ENCODE data around the gene HESX1.

HESX1 gene

GRCh38 chr3:57168151-57168550 lies 31.6 kb downstream of the HESX1 start:
- DNase-seq (ENCODE audit: low read depth in 1 of 2, low spot score in 1 of 2) = no peak

GRCh38 chr3:57166660-57167059 lies 33.1 kb downstream of the HESX1 start:
- no peak for DNase-seq (ENCODE audit: low read depth in 1 of 2, low spot score in 1 of 2)

- DNase-seq (ENCODE audit: low read depth in 1 of 2, low spot score in 1 of 2) = no peak
These were observed 34.1 kb downstream of the HESX1 start for GRCh38 chr3:57165641-57166040.

- peak in 1 of 2 donors; percentile 20 for DNase-seq (ENCODE audit: low read depth in 1 of 2, low spot score in 1 of 2)
These were observed 34.9 kb downstream of the HESX1 start, which contains the start of gene IL17RD for GRCh38 chr3:57164657-57165573. IL17RD (minus strand) TSS chr3:57165353; CDS start chr3:57165286, 67 bp downstream.

- no peak for DNase-seq (ENCODE audit: low read depth in 1 of 2, low spot score in 1 of 2)
These were observed 35.5 kb downstream of the HESX1 start for GRCh38 chr3:57164217-57164656.

- DNase-seq (ENCODE audit: low read depth in 1 of 2, low spot score in 1 of 2) = no peak
These were observed 36.0 kb downstream of the HESX1 start for GRCh38 chr3:57163751-57164150.

GRCh38 chr3:57161915-57162314 lies 37.9 kb downstream of the HESX1 start:
- no peak for DNase-seq (ENCODE audit: low read depth in 1 of 2, low spot score in 1 of 2)

GRCh38 chr3:57160765-57161538 lies 38.8 kb downstream of the HESX1 start:
- no peak for DNase-seq (ENCODE audit: low read depth in 1 of 2, low spot score in 1 of 2)

- DNase-seq (ENCODE audit: low read depth in 1 of 2, low spot score in 1 of 2) = no peak
These were observed 39.6 kb downstream of the HESX1 start for GRCh38 chr3:57160076-57160764.

- no peak for DNase-seq (ENCODE audit: low read depth in 1 of 2, low spot score in 1 of 2)
These were observed 40.7 kb downstream of the HESX1 start for GRCh38 chr3:57158813-57159738.

- no peak for DNase-seq (ENCODE audit: low read depth in 1 of 2, low spot score in 1 of 2)
These were observed 41.5 kb downstream of the HESX1 start for GRCh38 chr3:57158325-57158724.

GRCh38 chr3:57157545-57157944 lies 42.2 kb downstream of the HESX1 start:
- no peak for DNase-seq (ENCODE audit: low read depth in 1 of 2, low spot score in 1 of 2)

- no peak for DNase-seq (ENCODE audit: low read depth in 1 of 2, low spot score in 1 of 2)
These were observed 44.5 kb downstream of the HESX1 start for GRCh38 chr3:57155310-57155643.

GRCh38 chr3:57154470-57155309 lies 45.1 kb downstream of the HESX1 start:
- no peak for DNase-seq (ENCODE audit: low read depth in 1 of 2, low spot score in 1 of 2)

- DNase-seq (ENCODE audit: low read depth in 1 of 2, low spot score in 1 of 2) = no peak
These were observed 47.3 kb downstream of the HESX1 start for GRCh38 chr3:57152151-57153143.

GRCh38 chr3:57151749-57152148 lies 48.0 kb downstream of the HESX1 start:
- no peak for DNase-seq (ENCODE audit: low read depth in 1 of 2, low spot score in 1 of 2)

GRCh38 chr3:57151021-57151449 lies 48.7 kb downstream of the HESX1 start:
- no peak for DNase-seq (ENCODE audit: low read depth in 1 of 2, low spot score in 1 of 2)

- no peak for DNase-seq (ENCODE audit: low read depth in 1 of 2, low spot score in 1 of 2)
These were observed 49.6 kb downstream of the HESX1 start for GRCh38 chr3:57150113-57150581.
